ENCODE results near the gene PIK3R4. TPM values are rescaled to one million over a fixed set of nuclear protein-coding genes. Genes with fewer than 3 reads are reported as not detected.

Gene PIK3R4
- total RNA-seq, 4 donors from 2014 or later, result 14.0 to 25.0 (median 17.7) TPM

DNA sequence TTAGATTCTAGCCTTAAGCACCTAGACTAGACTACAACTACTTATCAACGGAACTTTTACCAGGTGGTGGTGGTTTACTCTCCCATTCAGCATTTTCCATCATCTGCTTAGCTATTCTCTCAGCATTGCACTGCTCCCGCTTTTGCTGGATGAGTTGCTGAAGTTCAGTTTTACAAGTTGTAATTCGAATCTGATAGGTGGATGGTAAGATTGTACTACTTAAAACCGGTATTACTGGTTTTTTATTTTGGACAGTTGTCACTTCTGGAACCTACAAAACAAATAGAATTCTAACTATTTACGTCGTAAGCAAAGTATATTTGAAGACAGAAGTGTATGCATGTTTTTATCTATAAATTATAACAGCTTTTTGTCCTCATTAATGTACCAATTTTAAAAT, 41.1 kb downstream of the PIK3R4 start:
- no peaks in the 10 kb centered on the region for H3K9me3 ChIP-seq
- TF ChIP-seq POLR2A (IDR thresholded peaks at IDR 0.05) (no peak), CTCF (IDR thresholded peaks at IDR 0.05 in 4 of 5, conservative IDR thresholded peaks at IDR 0.05 in 1 of 5) (no peak)
- H3K4me1 ChIP-seq, result peaks cover 0 to 4% of the 10 kb centered on the region in 2 donors
- DNase-seq, result no peak
- in situ Hi-C loops (cut with MboI; ENCODE audit: low sequenced_read_pairs in 4 of 4), result no loop called here
- no peaks in the 10 kb centered on the region for H3K27me3 ChIP-seq
- H3K4me3 ChIP-seq, result no peak overlapping the region
- intact Hi-C loops (cut with DNase I; ENCODE audit: low total_unique reads), result no loop called here
- H3K27ac ChIP-seq, result no peak overlapping the region
- peaks cover 0 to 36% of the 10 kb centered on the region in 2 donors for H3K36me3 ChIP-seq
- ATAC-seq, result no peak

GRCh38 chr3:130702985-130703384, 43.6 kb downstream of the PIK3R4 start:
- Histone ChIP-seq H3K27ac (no peak overlapping the region), H3K27me3 (no peaks in the 10 kb centered on the region), H3K4me1 (peaks cover 0 to 4% of the 10 kb centered on the region in 2 donors), H3K4me3 (no peak overlapping the region), H3K9me3 (no peaks in the 10 kb centered on the region), H3K36me3 (peaks cover 0 to 36% of the 10 kb centered on the region in 2 donors)
- DNase-seq, result no peak
- in situ Hi-C loops (cut with MboI; ENCODE audit: low sequenced_read_pairs in 4 of 4), result no loop called here
- TF ChIP-seq POLR2A (IDR thresholded peaks at IDR 0.05), result no peak
- TF ChIP-seq CTCF (IDR thresholded peaks at IDR 0.05 in 4 of 5, conservative IDR thresholded peaks at IDR 0.05 in 1 of 5), result no peak
- no peak for ATAC-seq
- intact Hi-C loops (cut with DNase I; ENCODE audit: low total_unique reads), result no loop called here

- H3K27me3 ChIP-seq, result no peaks in the 10 kb centered on the region
- peak; percentile 18 to 21 for DNase-seq
- intact Hi-C loops (cut with DNase I; ENCODE audit: low total_unique reads) (no loop called here), in situ Hi-C loops (cut with MboI; ENCODE audit: low sequenced_read_pairs in 4 of 4) (no loop called here)
- TF ChIP-seq POLR2A (IDR thresholded peaks at IDR 0.05) (no peak), CTCF (IDR thresholded peaks at IDR 0.05 in 4 of 5, conservative IDR thresholded peaks at IDR 0.05 in 1 of 5) (no peak)
- peak; percentile 79 to 86 for ATAC-seq
- H3K36me3 ChIP-seq, result peaks cover 0 to 30% of the 10 kb centered on the region in 2 donors
- H3K4me1 ChIP-seq, result peaks cover 0 to 4% of the 10 kb centered on the region in 2 donors
- no peak overlapping the region for H3K4me3 ChIP-seq
- peak overlapping the region in 2 of 4 donors; percentile 30 to 36 for H3K27ac ChIP-seq
- H3K9me3 ChIP-seq, result no peaks in the 10 kb centered on the region
Measured at GRCh38 chr3:130700541-130700940, 46.1 kb downstream of the PIK3R4 start.

GRCh38 chr3:130699765-130700164, 46.9 kb downstream of the PIK3R4 start:
- Histone ChIP-seq H3K4me3 (no peak overlapping the region), H3K27ac (no peak overlapping the region), H3K4me1 (peaks cover 0 to 4% of the 10 kb centered on the region in 2 donors), H3K9me3 (no peaks in the 10 kb centered on the region), H3K36me3 (peaks cover 0 to 23% of the 10 kb centered on the region in 2 donors), H3K27me3 (no peaks in the 10 kb centered on the region)
- in situ Hi-C loops (cut with MboI; ENCODE audit: low sequenced_read_pairs in 4 of 4), result no loop called here
- TF ChIP-seq POLR2A (IDR thresholded peaks at IDR 0.05), result no peak
- TF ChIP-seq CTCF (IDR thresholded peaks at IDR 0.05 in 4 of 5, conservative IDR thresholded peaks at IDR 0.05 in 1 of 5), result peak in 1 of 5 experiments; percentile 21
- ATAC-seq (no peak), DNase-seq (no peak)
- intact Hi-C loops (cut with DNase I; ENCODE audit: low total_unique reads), result no loop called here

- Histone ChIP-seq H3K36me3 (peaks cover 0 to 16% of the 10 kb centered on the region in 2 donors), H3K27ac (no peak overlapping the region), H3K9me3 (no peaks in the 10 kb centered on the region), H3K4me3 (no peak overlapping the region), H3K4me1 (no peaks in the 10 kb centered on the region), H3K27me3 (no peaks in the 10 kb centered on the region)
- no peak for TF ChIP-seq POLR2A (IDR thresholded peaks at IDR 0.05)
- no peak for ATAC-seq
- DNase-seq, result no peak
- in situ Hi-C loops (cut with MboI; ENCODE audit: low sequenced_read_pairs in 4 of 4) (no loop called here), intact Hi-C loops (cut with DNase I; ENCODE audit: low total_unique reads) (no loop called here)
Measured at GRCh38 chr3:130693314-130693713, 53.3 kb downstream of the PIK3R4 start.
